ENCODE measurements around the gene MALT1.
"Not testable (repeated sequence)": the region's sequence is repeated elsewhere in the genome, so short reads cannot be mapped to it uniquely, and the experiment has no call there.

Gene MALT1

DNA sequence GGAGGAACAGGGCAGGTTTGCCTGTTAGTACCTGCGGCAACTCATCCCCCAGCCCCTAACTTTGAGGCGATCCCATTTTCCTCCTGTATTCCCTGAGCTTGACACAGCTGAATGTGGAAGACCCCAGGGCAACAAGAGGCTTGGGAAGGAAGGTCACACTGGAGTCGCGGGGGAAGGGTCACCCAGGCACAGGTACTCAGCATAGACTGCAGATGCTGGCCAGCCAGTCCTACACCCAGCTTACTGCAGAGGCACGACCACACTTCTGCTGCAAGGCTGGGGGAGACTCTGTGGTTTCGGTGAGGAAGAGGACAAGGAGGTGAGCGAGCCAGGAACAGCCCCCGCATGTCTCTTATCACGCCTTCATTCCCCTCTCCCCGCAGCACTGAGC is 91.5 kb downstream of the MALT1 start:
- Histone ChIP-seq H3K4me3 (ENCODE audit: low read length) (no peak overlapping the region), H2AFZ (ENCODE audit: low read depth, low read length) (no peak overlapping the region), H3K27me3 (ENCODE audit: insufficient read depth, low read length) (peaks cover 4% of the 10 kb centered on the region), H3K4me1 (ENCODE audit: insufficient read depth, low read length) (peaks cover 2% of the 10 kb centered on the region), H3K36me3 (ENCODE audit: insufficient read depth, low read length) (no peaks in the 10 kb centered on the region), H3K9me3 (ENCODE audit: low read length) (no peaks in the 10 kb centered on the region)

DNA sequence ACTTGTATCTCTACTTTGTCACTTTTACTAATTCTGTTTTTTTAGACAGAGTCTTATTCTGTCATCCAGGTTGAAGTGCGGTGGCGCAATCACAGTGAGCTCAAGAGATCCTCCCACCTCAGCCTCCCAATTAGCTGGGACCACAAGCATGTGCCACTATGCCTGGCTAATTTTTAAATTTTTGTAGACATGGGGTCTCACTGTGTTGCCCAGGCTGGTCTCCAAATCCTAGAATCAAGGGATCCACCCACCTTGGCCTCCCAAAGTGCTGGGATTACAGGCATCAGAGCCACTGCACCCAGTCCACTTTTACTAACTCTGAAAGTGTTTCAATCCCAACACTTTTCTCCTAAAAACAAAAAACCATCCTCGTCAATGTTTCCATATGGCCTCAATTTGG is 94.9 kb downstream of the MALT1 start:
- H2AFZ ChIP-seq (ENCODE audit: low read depth, low read length), result no peak overlapping the region
- H3K9me3 ChIP-seq (ENCODE audit: low read length), result no peaks in the 10 kb centered on the region
- H3K4me3 ChIP-seq (ENCODE audit: low read length), result no peak overlapping the region
- no peaks in the 10 kb centered on the region for H3K36me3 ChIP-seq (ENCODE audit: insufficient read depth, low read length)
- H3K27me3 ChIP-seq (ENCODE audit: insufficient read depth, low read length), result peaks cover 19% of the 10 kb centered on the region
- peaks cover 16% of the 10 kb centered on the region for H3K4me1 ChIP-seq (ENCODE audit: insufficient read depth, low read length)

DNA sequence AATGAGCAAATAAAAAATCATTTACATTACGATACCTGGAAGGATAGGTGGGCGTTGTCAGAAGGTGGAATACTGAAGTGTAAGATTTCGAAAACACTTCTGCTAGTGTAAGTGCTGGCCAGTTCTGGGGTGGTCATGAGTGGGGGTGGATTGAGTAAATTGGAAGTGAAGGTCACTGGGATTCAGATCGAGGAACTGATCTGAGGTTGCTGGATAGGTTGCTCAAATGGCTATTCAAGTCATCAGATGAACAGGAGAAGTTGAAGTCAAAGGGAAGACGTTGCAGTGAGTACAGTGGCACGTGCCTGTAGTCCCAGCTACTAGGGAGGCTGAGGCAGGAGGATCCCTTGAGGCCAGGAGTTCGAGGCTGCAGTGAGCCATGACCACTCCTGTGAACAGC is 95.7 kb downstream of the MALT1 start:
- no peak overlapping the region for H3K4me3 ChIP-seq (ENCODE audit: low read length)
- H3K4me1 ChIP-seq (ENCODE audit: insufficient read depth, low read length), result peaks cover 16% of the 10 kb centered on the region
- no peaks in the 10 kb centered on the region for H3K36me3 ChIP-seq (ENCODE audit: insufficient read depth, low read length)
- H3K9me3 ChIP-seq (ENCODE audit: low read length), result no peaks in the 10 kb centered on the region
- H2AFZ ChIP-seq (ENCODE audit: low read depth, low read length), result no peak overlapping the region
- peaks cover 21% of the 10 kb centered on the region for H3K27me3 ChIP-seq (ENCODE audit: insufficient read depth, low read length)

DNA sequence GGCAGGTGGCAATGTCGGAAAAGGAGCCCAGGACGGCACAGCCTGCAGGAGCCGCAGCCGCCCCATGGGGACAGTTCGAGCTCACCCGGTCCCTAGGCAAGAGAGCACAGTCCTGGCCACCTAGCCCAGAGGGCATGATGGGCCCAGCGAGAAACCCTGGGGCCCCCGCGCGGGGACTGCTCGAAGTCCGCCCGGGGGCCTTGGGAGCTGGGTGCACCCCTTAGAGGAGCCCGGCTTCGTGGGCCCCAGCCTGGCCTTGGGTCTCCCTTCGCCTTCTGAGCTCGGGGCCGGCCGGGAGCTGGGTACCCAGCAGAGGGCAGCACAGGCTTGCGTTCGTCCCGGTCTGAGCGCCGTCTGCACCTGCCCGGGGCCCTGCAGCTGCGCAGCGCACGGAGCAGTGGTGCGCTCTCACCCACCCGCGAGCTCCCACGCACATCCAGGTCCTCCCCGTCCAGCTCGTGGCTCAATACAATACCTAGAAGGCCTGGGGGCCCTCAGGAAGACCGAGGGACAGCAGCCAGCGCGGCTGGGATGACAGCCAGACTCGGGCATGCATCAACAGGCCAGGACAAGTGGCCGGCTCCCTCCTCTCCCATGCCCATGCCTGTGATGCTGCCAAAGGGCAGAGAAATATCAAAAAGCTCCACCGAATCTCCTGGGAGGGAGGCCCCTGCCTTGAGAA is 97.2 kb downstream of the MALT1 start:
- peaks cover 1% of the 10 kb centered on the region for H3K9me3 ChIP-seq (ENCODE audit: low read length)
- peaks cover 24% of the 10 kb centered on the region for H3K27me3 ChIP-seq (ENCODE audit: insufficient read depth, low read length)
- H2AFZ ChIP-seq (ENCODE audit: low read depth, low read length), result peak overlapping the region; percentile 70
- H3K36me3 ChIP-seq (ENCODE audit: insufficient read depth, low read length), result no peaks in the 10 kb centered on the region
- H3K4me1 ChIP-seq (ENCODE audit: insufficient read depth, low read length), result peaks cover 16% of the 10 kb centered on the region
- H3K4me3 ChIP-seq (ENCODE audit: low read length), result peak overlapping the region; percentile 44

DNA sequence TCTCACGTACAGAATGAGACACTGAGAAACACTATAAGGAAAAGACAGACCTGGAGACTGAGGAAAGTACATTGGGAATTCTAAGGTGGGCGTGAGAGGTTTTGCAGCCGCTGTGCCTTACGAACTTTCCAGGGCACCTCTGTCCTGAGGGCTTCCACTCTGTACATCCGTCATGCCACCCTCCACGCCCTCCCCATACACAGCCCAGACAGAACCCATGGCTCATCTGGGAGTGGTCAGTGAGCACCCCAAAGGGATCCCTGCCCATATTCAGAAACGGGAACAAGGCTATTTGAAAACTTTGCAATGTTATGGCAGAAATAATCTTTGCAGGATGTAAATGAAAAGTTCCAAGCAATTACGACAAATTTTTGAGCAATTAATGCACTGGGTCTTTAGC is 98.1 kb downstream of the MALT1 start:
- Histone ChIP-seq H3K4me1 (ENCODE audit: insufficient read depth, low read length) (peaks cover 16% of the 10 kb centered on the region), H3K4me3 (ENCODE audit: low read length) (no peak overlapping the region), H3K9me3 (ENCODE audit: low read length) (peaks cover 2% of the 10 kb centered on the region), H3K27me3 (ENCODE audit: insufficient read depth, low read length) (peaks cover 24% of the 10 kb centered on the region), H3K36me3 (ENCODE audit: insufficient read depth, low read length) (no peaks in the 10 kb centered on the region), H2AFZ (ENCODE audit: low read depth, low read length) (no peak overlapping the region)

DNA sequence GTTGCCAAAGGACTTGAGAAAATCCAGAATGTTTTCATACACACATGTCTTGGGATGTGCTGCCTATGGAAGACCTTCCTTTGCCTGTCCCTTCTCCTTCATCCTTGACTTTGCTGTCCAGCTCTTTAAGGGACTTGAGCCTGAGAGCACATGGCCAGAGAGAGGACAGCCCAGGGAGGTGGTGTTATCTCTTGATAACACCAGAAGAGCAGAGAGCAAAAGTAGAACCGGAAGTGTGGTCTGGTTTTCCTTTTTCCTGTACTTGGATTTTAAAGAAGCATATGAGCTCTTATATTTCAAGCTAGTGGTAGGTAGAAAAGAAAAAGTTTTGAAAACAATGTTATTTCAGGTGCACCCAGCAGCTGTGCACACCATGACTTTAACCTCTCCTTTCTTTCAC is 99.3 kb downstream of the MALT1 start:
- peaks cover 16% of the 10 kb centered on the region for H3K4me1 ChIP-seq (ENCODE audit: insufficient read depth, low read length)
- H3K27me3 ChIP-seq (ENCODE audit: insufficient read depth, low read length), result peaks cover 24% of the 10 kb centered on the region
- no peaks in the 10 kb centered on the region for H3K36me3 ChIP-seq (ENCODE audit: insufficient read depth, low read length)

DNA sequence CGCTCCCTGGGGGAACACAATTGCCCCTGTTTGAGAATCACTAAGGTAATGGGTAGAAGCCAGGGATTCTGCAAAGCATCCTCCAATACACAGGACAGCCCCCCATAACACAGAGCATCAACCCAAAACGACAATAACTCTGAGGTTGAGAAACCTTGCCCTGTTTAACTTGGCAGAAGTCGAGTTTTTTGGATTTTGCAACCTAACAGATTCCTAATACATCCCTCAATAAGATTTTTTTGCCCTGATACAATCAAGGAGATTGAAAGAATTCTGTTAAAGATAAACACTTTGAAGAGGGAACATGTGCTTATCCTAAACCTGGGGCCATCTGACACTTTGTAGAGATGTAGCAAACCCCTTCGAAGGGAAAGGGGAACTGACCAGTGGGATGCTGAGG is 100.9 kb downstream of the MALT1 start:
- peaks cover 2% of the 10 kb centered on the region for H3K9me3 ChIP-seq (ENCODE audit: low read length)
- peaks cover 20% of the 10 kb centered on the region for H3K27me3 ChIP-seq (ENCODE audit: insufficient read depth, low read length)
- no peak overlapping the region for H3K4me3 ChIP-seq (ENCODE audit: low read length)
- peaks cover 16% of the 10 kb centered on the region for H3K4me1 ChIP-seq (ENCODE audit: insufficient read depth, low read length)
- no peak overlapping the region for H2AFZ ChIP-seq (ENCODE audit: low read depth, low read length)
- H3K36me3 ChIP-seq (ENCODE audit: insufficient read depth, low read length), result no peaks in the 10 kb centered on the region

More for the DNA sequence above, 99.3 kb downstream of the MALT1 start:
- peaks cover 2% of the 10 kb centered on the region for H3K9me3 ChIP-seq (ENCODE audit: low read length)
- no peak overlapping the region for H3K4me3 ChIP-seq (ENCODE audit: low read length)
- H2AFZ ChIP-seq (ENCODE audit: low read depth, low read length), result no peak overlapping the region

DNA sequence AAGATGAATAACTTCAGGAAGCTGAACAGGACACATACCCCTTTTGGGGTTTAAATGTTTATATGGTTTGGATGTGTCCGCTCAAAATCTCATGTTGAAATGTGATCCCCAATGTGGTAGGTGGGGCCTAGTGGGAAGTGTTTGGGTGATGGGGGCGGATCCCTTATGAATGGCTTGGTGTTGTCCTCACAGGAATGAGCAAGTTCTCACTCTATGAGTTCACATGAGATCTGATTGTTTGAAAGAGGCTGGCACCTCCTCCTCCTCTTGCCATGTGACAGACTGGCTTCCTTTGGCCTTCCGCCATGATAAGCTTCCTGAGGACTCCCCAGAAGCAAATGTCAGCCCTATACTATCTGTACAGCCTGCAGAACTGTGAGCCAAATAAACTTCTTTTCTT is 104.8 kb downstream of the MALT1 start:
- H3K4me1 ChIP-seq (ENCODE audit: insufficient read depth, low read length), result no peaks in the 10 kb centered on the region
- H3K27me3 ChIP-seq (ENCODE audit: insufficient read depth, low read length), result peaks cover 6% of the 10 kb centered on the region
- no peaks in the 10 kb centered on the region for H3K36me3 ChIP-seq (ENCODE audit: insufficient read depth, low read length)
- H2AFZ ChIP-seq (ENCODE audit: low read depth, low read length), result no peak overlapping the region
- no peak overlapping the region for H3K4me3 ChIP-seq (ENCODE audit: low read length)
- peaks cover 2% of the 10 kb centered on the region for H3K9me3 ChIP-seq (ENCODE audit: low read length)

DNA sequence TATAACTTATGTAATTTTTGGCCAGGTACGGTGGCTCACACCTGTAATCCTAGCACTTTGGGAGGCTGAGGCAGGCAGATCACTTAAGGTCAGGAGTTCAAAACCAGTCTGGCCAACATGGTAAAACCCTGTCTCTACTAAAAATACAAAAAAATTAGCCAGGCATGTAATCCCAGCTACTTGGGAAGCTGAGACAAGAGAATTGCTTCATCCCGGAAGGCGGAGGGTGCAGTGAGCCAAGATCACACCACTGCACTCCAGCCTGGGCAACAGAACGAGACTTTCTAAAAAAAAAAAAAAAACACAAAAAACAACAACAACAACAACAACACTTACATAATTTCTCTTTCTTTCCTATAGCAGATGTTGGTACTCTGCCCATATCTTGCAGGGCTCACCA is 105.3 kb downstream of the MALT1 start:
- not testable (repeated sequence) for H3K27me3 ChIP-seq (ENCODE audit: insufficient read depth, low read length); H3K36me3 ChIP-seq (ENCODE audit: insufficient read depth, low read length); H3K4me1 ChIP-seq (ENCODE audit: insufficient read depth, low read length); H2AFZ ChIP-seq (ENCODE audit: low read depth, low read length); H3K9me3 ChIP-seq (ENCODE audit: low read length); H3K4me3 ChIP-seq (ENCODE audit: low read length)

DNA sequence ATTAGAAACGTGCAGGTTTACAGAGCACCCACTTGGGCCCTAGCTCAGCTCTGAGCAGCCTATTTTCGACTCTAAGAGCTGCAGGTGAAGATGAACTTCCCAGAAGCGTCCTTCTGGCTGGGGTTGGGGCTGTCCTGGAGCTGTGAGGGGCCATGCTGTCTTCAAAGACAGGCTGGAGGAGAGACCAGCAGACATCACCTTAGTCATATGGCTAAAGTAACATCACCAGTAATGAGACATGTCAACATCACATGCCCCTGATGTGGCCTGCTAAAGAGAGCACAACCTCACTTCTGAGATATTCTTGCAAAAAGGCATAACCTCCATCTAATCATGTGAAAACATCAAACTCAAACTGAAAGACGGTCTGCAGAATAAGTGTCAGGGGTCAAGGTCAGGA is 106.2 kb downstream of the MALT1 start:
- H3K4me1 ChIP-seq (ENCODE audit: insufficient read depth, low read length), result no peaks in the 10 kb centered on the region
- no peaks in the 10 kb centered on the region for H3K36me3 ChIP-seq (ENCODE audit: insufficient read depth, low read length)
- H3K27me3 ChIP-seq (ENCODE audit: insufficient read depth, low read length), result peaks cover 1% of the 10 kb centered on the region
- H3K9me3 ChIP-seq (ENCODE audit: low read length), result peaks cover 2% of the 10 kb centered on the region
- H2AFZ ChIP-seq (ENCODE audit: low read depth, low read length), result no peak overlapping the region
- no peak overlapping the region for H3K4me3 ChIP-seq (ENCODE audit: low read length)

DNA sequence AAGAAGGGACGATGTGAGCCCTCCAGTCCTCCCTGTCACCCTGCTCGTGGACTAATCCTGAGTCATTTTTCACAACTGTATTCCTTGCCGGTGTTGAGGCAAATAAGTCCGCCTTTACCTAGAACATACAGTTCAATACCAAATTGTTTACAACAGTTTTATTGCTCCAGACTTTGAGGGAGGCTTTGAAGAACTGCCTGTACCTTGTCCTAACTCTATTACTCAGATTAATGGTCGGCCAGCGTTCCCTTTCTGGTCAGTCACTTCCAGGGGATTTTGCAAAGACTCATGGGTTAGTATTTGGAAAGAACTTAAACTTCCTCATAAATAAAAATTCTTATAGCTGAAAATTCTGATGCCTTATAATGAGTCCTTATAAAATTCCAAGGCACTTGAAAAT is 108.3 kb downstream of the MALT1 start:
- no peaks in the 10 kb centered on the region for H3K27me3 ChIP-seq (ENCODE audit: insufficient read depth, low read length)
- peaks cover 5% of the 10 kb centered on the region for H3K4me1 ChIP-seq (ENCODE audit: insufficient read depth, low read length)
- H3K9me3 ChIP-seq (ENCODE audit: low read length), result no peaks in the 10 kb centered on the region
- no peaks in the 10 kb centered on the region for H3K36me3 ChIP-seq (ENCODE audit: insufficient read depth, low read length)
- no peak overlapping the region for H3K4me3 ChIP-seq (ENCODE audit: low read length)
- H2AFZ ChIP-seq (ENCODE audit: low read depth, low read length), result no peak overlapping the region

DNA sequence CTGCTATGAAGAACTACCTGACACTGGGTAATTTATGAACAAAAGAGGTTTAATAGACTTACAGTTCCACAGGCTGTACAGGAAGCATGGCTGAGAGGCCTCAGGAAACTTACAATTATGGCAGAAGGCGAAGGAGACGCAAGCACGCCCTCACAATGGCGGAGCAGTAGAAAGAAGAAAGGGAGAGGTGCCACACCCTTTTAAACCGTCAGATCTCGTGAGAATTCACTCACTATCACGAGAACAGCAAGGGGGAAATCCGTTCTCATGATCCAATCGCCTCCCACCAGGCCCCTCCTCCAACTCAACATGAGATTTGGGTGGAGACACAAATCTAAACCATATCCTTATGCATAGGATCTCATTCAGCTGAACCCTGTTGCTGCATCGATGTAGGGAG is 108.8 kb downstream of the MALT1 start:
- Histone ChIP-seq H2AFZ (ENCODE audit: low read depth, low read length) (no peak overlapping the region), H3K9me3 (ENCODE audit: low read length) (no peaks in the 10 kb centered on the region), H3K27me3 (ENCODE audit: insufficient read depth, low read length) (no peaks in the 10 kb centered on the region), H3K4me1 (ENCODE audit: insufficient read depth, low read length) (peaks cover 10% of the 10 kb centered on the region), H3K36me3 (ENCODE audit: insufficient read depth, low read length) (no peaks in the 10 kb centered on the region), H3K4me3 (ENCODE audit: low read length) (no peak overlapping the region)

DNA sequence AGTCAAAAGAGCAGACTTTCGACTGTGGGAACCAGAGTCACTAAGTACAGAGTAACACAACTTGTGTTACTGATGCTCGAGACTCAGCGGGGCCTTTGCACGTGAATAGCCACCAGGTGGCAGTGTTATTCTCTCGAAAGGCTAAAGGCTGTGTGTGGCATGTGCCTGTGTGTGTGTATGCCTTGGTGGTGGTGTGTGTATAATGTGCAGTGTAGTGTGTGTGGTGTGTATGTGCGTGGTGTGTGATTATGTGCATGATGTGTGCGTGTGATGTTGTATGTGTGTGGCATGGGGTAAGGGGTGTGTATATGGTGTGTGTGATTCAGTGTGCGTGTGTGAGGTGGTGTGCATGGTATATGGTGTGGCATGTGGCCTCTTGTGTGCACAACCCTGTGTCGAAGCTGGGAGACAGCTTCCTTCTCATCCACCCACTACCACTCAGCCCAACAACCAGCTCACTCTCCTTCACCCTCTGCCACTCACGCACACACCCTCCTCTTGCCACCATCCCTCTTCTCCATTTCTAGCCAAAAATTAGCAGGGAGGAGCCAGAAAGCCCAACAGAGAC is 110.4 kb downstream of the MALT1 start:
- Histone ChIP-seq H3K9me3 (ENCODE audit: low read length) (no peaks in the 10 kb centered on the region), H3K4me1 (ENCODE audit: insufficient read depth, low read length) (peaks cover 13% of the 10 kb centered on the region), H2AFZ (ENCODE audit: low read depth, low read length) (no peak overlapping the region), H3K36me3 (ENCODE audit: insufficient read depth, low read length) (no peaks in the 10 kb centered on the region), H3K4me3 (ENCODE audit: low read length) (no peak overlapping the region), H3K27me3 (ENCODE audit: insufficient read depth, low read length) (no peaks in the 10 kb centered on the region)

DNA sequence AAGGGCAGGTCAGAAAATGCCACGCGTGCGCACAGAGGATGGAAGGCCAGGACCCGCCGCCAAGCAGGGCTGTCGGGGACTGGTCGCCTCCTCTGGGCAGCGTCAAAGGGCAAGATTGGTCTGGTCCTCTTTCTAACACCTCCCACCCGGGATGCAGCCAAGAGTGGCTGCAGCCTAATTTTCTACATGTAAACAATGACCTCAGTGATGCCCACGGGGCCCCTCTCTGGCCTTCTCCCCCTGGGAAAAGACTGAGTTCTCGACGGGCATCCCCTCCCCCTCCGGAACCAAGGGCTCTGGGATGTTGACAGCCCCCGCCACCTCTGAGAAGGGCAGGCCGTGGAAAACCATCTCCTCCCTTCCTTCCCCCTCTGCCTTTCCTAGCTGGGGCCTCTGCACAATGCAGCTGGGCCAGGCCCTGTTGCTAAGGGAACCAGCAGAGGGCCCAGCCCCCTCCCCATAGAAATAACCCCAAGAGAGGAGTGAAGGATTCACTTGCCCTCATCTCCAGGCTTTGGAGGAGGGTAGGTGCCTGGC is 113.4 kb downstream of the MALT1 start:
- Histone ChIP-seq H3K9me3 (ENCODE audit: low read length) (no peaks in the 10 kb centered on the region), H2AFZ (ENCODE audit: low read depth, low read length) (peak overlapping the region; percentile 21), H3K4me1 (ENCODE audit: insufficient read depth, low read length) (peaks cover 22% of the 10 kb centered on the region), H3K27me3 (ENCODE audit: insufficient read depth, low read length) (no peaks in the 10 kb centered on the region), H3K36me3 (ENCODE audit: insufficient read depth, low read length) (no peaks in the 10 kb centered on the region), H3K4me3 (ENCODE audit: low read length) (no peak overlapping the region)
